Panc1 (cell line): ENCODE data around the gene DCLK2.

Experiments
- POLR2AphosphoS5 ChIP-seq: IDR thresholded peaks from 2 replicates; pipeline ENCODE4 v1.6.1; 2012; ENCODE audit warnings: mild to moderate bottlenecking, low read depth, low read length, moderate library complexity
- SIN3A ChIP-seq: IDR thresholded peaks from 2 replicates; pipeline ENCODE4 v1.6.1; 2012; ENCODE audit warnings: low read depth, mild to moderate bottlenecking, low read length, moderate library complexity, borderline replicate concordance; ENCODE audit not compliant: insufficient read depth
- TCF7L2 ChIP-seq: IDR thresholded peaks from 2 replicates; pipeline ENCODE4 v1.6.1; 2011; ENCODE audit warnings: mild to moderate bottlenecking, low read depth, low read length, inconsistent platforms
- TF ChIP-seq, protein P1 (sequence below): fragments of 450-650 bp; IDR thresholded peaks from 2 replicates; pipeline ENCODE4 v1.5.1; 2017; ENCODE audit warnings: mild to moderate bottlenecking
- TF ChIP-seq, protein P2 (sequence below), 2 experiments: IDR thresholded peaks; 2 replicates each; pipeline ENCODE4 v1.6.1; 2011 to 2012; ENCODE audit warnings: low read depth in 2 of 2, control low read depth in 1 of 2, low read length in 1 of 2, mild to moderate bottlenecking in 1 of 2, moderate library complexity in 1 of 2; ENCODE audit not compliant: insufficient read depth in 1 of 2

DNA sequence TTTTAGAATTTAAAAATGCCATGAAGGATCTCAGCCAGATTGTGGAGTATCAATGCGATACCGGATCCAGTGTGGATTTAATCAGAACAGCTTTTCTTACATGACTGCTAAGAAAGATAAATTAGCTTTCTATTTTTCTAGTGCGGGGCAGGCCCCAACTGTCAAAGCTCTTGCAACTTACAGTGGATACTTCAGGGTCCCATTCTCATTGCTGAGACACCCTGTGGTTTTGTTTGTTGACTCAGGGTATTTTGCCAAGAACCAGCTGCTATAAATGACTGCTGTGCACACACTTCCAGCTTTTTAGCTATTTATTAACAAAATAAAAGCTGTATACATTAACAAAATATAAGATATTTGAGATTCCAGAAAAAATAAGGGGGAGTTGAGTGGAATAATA is 166.4 kb downstream of the DCLK2 start:
- TF ChIP-seq, protein P1, sequence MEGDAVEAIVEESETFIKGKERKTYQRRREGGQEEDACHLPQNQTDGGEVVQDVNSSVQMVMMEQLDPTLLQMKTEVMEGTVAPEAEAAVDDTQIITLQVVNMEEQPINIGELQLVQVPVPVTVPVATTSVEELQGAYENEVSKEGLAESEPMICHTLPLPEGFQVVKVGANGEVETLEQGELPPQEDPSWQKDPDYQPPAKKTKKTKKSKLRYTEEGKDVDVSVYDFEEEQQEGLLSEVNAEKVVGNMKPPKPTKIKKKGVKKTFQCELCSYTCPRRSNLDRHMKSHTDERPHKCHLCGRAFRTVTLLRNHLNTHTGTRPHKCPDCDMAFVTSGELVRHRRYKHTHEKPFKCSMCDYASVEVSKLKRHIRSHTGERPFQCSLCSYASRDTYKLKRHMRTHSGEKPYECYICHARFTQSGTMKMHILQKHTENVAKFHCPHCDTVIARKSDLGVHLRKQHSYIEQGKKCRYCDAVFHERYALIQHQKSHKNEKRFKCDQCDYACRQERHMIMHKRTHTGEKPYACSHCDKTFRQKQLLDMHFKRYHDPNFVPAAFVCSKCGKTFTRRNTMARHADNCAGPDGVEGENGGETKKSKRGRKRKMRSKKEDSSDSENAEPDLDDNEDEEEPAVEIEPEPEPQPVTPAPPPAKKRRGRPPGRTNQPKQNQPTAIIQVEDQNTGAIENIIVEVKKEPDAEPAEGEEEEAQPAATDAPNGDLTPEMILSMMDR: no peak
- TF ChIP-seq, protein P2, sequence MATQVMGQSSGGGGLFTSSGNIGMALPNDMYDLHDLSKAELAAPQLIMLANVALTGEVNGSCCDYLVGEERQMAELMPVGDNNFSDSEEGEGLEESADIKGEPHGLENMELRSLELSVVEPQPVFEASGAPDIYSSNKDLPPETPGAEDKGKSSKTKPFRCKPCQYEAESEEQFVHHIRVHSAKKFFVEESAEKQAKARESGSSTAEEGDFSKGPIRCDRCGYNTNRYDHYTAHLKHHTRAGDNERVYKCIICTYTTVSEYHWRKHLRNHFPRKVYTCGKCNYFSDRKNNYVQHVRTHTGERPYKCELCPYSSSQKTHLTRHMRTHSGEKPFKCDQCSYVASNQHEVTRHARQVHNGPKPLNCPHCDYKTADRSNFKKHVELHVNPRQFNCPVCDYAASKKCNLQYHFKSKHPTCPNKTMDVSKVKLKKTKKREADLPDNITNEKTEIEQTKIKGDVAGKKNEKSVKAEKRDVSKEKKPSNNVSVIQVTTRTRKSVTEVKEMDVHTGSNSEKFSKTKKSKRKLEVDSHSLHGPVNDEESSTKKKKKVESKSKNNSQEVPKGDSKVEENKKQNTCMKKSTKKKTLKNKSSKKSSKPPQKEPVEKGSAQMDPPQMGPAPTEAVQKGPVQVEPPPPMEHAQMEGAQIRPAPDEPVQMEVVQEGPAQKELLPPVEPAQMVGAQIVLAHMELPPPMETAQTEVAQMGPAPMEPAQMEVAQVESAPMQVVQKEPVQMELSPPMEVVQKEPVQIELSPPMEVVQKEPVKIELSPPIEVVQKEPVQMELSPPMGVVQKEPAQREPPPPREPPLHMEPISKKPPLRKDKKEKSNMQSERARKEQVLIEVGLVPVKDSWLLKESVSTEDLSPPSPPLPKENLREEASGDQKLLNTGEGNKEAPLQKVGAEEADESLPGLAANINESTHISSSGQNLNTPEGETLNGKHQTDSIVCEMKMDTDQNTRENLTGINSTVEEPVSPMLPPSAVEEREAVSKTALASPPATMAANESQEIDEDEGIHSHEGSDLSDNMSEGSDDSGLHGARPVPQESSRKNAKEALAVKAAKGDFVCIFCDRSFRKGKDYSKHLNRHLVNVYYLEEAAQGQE (IDR thresholded peaks at IDR 0.05; ENCODE audit: insufficient read depth in 1 of 2, low read depth in 2 of 2, low read length in 1 of 2): no peak
- TF ChIP-seq POLR2AphosphoS5 (no peak; the same call in 1 of the 2 replicates), TCF7L2 (no peak), SIN3A (no peak)
